SW480 (cell line): ENCODE measurements around the gene SOD3.

ENCODE experiments used
- DNase-seq: peaks from one replicate; pipeline ENCODE4 v3.0.0-alpha.2; 2016; ENCODE audit warnings: low spot score

Gene SOD3

DNA sequence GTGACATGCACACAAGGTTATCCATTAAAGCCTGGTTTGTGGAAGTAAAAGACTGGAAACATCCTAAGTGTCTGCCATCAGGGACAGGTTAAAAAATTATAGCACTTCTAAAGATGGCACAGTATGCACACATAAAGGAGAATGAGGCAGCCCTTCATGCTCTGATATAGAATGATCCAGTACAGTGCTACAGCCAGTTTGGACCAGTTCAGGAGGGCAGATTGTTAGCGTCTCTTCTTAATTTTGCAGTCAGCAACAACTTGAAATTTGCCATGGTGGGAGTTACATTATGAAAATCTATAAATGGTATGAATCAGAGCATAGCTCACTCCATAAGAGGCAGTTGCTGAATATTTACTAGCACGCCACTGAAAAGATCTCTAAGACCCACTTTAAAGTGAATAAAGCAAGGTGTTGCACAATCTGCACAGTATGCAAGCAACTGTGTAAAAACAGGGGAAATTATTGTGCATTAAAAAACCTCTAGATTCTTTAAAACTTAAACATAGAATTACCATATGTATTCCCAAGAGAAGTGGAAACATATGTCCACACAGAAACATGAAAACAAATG lies 20.3 kb upstream of the SOD3 start:
- DNase-seq, result no peak

DNA sequence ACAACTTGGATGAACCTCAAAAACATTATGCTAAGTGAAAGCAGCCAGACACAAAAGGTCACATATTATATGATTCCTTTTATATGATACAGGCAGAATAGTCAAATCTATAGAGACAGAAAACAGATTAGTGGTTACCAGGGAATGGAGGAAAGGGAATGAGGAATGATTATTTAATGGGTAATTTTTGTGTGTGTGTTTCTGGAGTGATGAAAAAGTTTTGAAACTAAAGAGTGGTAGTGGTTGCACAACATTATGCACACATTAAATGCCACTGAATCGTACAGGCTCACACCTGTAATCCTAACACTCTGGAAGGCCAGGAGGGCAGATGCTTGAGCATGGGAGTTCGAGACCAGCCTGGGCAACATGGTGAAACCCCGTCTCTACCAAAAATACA lies 19.6 kb upstream of the SOD3 start:
- no peak for DNase-seq

DNA sequence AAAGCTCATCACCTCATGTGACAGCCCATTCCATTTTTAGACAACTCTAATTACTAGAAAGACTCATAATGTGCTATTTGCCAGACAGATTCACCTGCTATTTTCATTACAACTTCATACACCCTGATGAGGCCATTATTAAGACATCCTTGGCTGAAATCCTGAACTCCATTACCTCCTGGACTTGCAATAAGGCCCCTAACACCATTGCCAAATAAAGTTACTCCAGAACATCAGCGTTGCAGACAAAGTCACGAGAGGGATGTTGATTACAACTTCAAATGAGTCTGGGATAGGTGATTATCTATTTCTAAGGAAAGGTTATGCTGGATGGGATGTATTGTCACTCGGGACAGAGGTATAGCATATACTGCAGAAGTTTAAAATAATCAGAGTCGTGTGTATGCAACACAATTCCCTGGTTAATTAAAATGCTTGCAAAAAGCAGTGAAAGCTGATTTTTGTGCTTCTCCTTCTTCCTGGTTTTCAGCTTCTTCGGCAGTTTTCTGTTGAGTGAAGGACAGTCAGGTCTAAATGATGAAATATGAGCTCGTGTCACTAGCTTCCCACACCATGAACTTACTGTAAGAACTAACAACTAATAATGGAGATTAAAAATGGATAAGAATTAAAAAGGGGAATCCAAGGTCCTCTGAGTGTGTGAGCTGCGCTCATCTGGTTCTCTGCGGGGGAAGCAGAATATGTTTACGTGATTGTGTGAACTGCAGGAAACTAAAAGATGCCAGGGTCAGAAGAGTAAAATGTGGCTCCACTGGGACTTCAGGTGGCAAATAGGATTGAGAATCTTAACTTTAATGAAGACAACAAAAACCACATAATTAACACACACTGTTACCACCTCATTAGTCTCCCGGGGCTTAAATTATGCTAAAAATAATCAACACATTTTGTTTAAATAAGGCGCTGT lies 17.6 kb upstream of the SOD3 start:
- no peak for DNase-seq

DNA sequence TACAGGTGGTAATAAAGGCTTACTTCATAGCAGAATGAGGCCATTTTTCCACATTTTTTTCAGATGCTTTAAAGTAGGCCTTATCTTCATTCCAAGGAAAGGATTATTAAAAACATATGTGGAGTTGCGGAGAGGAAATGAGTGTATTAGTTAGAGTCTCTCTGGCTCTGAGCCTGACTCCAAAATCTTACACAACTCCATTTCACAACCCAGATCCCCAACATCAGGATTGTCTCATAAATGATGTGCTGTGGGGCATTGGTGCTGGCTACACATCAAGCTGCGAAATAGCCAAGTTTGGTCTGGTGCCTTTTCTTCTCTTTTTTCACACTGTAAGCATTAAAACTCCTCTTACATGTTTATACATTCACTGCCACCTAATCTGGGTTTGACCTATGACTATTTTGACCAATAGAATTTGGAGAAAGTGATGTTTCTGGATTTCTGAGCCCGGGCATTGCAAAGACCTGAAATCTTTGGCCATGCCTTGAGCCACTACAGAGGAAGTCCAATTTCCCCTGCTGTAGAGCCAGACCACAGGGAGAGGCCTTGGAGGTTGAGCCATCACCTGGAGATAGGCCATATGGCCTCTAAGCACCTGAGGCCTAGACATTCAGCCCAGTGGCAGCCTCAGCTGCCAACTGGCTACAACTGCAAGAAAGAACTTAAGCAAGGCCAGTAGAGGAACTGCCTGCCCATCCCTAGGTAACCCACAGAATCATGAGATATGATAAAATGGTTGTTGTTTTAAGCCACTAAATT lies 16.7 kb upstream of the SOD3 start:
- DNase-seq, result no peak

DNA sequence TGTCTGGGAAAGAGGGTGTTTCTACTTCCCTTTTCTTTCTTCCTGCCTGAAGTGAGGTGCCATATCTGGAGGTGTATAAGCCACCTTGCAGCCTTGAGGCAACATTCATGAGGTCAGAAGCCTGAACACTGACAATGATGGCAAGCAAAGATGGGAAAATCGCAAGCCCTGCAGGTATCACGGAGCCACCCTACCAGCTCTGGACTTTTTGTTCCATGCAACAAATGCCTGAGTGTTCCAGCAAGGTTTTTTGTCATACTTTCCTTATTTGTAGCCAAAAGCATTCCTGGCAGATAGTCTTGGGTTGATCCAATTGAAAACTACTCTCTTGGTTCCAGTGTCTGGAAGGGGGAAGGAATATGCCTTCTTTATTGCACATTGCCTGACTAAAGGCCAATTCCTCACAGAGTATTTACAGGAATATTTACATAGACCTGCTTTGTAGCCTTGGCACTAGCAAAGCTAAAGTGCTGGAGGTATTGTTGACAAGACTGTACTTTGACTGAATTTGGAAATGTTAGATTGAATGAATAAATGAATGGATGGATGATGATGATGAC lies 14.4 kb upstream of the SOD3 start:
- no peak for DNase-seq

DNA sequence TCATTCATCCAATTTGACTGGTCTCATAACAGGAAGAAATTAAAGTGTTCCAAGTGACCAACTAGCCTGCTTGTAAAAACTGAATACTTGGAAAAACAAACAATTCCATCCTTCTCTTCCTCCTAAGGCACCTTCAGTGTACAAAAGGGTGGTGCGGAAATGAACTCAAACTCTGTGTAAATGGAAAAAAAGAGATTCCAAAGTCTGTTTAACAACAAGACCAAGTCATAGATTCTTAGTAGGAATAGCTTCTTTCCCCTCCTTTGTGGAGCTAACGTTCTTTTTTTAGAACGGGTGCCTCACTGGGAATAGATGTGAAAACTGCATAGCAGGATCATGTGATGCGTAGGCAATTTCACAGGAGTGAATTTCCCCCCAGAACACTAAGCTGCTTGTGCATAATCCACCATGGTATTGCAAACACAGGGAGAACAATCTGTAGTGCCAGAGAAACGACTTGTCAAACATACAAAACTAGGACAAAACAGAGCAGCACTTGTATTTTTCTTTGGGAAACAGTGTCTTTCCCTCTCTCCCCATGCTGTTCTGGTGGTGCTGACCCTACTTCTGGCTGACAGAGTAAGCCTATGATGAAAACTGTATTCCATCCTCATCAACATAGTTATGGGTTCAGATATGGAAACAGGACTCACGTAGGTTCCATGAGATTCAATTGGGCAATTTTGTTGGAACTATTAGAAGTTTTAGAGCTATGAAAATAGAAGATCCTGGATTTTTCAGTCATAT lies 13.2 kb upstream of the SOD3 start:
- no peak for DNase-seq

DNA sequence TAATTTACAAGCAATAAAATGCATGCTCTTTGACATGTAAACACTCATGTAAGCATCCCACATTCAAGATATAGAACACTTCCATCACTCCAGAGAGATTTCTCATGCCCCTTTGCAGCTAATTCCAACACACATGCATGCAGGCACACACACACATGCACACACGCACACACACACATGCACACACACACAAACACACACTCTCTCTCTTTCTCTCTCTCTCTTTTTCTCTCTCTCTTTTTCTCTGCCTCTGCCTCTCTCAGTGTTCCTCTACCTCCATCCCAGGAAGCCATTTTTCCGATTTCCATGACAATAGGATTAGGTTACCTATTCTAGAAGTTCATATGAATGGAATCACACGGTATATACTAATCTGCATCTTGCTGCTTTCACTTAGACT lies 11.9 kb upstream of the SOD3 start:
- no peak for DNase-seq

DNA sequence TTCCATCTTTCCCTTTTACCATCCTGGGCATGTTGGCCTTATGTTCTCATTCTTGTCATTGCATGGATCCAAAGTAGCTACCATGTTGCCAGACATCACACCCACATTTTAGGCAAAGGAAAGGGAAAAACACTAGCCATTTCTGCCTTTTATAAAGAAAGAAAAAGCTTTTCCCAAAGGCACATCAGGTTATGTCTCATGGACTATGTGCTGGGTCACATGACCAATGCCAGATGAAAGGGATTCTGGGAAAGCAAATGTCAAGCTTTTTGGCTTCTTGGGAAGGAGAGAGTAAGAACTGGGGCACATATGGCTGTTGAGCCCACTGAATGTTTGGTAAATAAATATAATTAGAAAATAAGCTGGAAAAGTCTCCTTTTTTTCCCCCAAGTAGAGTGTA lies 4.3 kb upstream of the SOD3 start:
- DNase-seq, result no peak

DNA sequence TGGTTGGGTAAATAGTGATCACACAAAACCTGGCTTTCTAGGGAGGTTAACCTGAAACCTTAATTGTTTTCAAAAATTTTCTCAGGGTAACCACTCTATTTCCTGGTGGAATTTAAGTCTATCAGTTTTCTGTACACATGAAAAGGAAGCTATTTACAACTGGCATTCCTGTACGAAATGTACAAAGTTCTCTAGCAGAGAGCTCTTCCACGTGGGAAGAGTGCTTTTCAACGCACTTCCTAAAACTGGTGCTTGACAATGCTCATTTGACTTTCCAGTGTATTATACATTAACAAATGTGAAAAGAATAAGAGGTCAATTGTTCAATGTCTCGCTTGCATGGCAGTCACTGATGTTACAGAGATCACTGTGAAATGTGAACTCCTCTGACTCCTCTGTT lies 2.8 kb upstream of the SOD3 start:
- DNase-seq, result no peak

DNA sequence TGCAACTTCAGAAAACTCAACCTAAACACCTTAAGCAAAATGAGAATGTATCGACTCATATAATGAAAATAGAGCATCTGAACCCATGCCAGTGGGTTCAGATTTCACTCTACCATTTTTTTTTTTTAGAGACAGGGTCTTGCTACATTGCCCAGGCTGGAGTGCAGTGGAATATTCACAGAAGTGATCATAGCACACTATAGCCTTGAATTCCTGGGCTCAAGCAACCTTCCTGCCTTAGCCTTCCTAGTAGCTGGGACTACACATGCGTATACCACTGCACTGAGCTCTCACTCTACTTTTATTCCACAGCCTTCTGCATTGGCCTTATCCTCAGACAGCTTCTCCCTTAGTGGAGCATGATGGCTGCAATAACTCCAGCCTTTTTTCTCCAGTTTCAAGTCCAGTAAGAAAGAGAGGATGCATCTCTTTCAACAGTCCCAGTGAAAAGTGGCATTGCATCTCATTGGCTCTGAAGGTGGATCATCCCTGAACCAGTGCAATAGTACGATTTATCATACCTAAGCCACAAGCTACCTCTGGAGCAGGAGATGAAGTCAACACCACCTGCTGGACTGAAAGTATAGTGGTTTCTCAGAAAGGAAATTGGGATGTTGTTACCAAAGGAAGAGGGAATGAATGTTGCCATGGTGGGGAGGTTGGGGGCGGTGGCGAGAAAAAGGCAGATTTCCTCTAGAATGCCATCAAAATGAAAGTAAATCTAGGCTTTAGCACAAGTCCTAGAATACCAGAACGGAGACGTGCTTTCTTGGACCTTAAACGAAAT lies 2.0 kb upstream of the SOD3 start:
- peak; percentile 23 for DNase-seq

DNA sequence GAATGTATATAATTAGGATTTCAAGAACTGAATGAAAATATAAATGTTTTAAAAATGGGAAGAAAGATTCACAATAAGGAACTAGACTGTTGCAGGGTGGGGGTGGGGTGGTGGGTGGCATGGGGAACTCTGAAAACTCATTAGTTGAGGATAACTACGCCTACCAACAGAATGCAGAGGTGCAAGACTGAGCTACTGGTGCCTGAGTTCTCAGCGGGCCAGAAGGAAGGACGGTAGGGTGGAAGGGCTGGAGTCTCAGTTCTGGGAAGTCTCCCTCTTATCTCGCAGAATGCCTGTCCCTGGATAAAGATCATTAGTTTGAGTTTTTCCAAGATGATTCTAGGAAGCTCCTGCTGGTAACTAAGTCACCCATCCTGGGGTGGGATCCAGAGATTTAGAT lies 1.3 kb upstream of the SOD3 start:
- no peak for DNase-seq

DNA sequence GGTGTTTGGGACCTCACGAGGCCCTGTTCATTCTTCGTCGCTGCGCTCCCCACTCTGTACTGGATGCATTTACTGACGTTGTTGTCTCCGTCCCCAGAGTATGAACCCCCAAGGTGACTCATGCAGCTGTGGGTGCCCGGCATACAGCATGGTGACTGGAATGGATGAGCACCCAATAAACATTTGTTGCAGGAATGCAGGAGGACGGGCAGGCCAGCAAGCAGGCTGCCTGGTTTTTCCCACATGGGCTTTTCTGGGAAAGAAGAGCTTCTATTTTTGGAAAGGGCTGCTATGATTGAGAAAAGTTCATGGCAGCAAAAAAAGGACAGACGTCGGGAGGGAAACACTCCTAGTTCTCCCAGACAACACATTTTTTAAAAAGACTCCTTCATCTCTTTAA lies 893 bp upstream of the SOD3 start:
- no peak for DNase-seq

DNA sequence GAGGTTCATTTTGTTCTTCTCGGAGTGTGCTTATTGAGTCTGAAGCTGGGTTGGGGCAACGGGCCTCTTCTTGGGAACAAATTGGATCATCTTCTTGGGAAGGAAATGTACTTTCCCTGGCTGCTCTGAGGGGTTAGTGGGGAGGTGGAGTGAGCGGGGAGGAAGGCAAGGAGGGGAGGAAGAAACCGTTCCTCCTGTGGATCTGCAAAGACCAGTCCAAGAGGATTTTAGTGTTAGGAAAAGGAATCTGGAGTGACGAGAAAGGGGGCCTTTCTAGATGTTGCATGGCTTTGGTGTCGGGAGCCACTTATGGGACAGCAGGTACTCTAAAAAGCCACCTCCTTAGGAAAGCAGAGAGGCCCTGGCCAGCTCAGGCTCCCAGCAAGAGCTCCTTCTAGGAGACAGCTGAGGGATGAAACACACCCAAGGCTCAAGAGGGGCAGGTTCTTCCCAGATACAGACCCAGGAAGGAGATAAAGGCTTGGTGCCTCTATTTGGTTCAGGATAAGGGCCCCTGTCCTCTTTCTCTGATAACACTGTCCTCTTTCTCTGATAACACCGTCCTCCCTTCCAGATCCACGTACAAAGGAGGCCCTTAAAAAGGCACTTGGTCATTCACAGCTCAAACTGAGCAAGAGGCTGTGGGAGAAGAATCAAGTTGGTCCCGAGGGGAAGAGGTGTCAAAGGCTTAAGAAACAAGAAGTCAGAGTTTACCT lies 451 bp downstream of the SOD3 start:
- no peak for DNase-seq

DNA sequence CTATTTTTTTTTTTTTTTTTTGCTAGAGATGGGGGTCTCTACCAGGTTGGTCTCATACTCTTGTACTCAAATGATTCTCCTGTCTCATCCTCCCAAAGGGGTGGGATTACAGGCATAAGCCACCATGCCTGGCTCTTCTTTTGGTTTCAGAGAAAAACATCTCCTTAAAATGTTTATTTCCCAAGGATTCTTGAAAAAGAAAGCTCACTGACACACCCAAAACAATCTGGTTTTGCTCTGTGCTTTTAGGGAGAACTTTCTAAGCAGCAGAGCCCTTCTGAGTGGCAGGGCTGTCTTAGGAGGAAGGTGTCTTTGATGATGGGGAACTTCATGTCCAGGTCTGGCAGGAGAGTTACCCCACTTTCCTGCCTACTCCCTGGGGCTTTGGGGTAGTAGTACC lies 1.2 kb downstream of the SOD3 start:
- DNase-seq, result no peak

DNA sequence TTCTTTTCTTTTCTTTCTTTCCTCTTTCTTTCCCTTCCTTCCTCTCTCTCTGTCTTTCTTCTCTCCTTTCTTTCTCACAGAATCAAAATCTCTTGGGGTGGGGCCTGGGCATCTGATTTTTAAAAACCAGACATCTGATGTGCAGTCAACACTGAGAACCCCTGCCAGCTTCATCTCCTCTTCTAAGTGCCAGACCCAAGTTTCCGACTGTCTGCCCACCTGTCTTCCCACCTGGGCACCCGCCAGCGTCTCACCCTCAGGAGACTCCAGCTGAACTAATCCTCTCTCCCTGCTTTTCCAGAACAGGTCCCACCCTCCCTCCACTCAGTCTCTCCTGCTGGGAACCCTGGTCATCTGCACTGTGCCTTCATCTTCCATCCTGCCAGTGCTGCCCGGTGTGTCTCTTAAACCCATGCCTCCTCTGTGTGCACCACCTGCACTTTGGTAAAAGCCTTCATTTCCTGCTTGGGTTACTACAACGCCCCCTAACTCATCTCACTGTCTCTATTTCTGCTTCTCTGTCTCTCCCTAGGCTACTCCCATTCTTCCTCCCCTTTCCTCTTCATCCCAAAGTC lies 2.8 kb downstream of the SOD3 start:
- DNase-seq, result no peak

DNA sequence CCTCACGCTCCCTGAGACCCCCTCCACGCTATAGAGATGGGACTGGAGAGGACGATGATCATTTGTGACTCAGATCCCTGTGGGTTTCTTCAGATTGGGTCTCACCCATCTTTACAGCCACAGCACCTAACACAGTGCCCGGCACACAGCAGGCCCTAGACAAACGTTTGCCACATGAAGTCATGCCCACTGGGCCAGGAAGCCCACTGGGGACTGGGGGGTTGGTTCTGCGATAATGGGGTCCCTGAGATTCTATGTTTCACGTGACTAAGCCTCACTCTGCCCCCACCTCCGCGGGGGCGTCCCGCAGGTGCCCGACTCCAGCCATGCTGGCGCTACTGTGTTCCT lies 3.8 kb downstream of the SOD3 start:
- DNase-seq, result no peak

DNA sequence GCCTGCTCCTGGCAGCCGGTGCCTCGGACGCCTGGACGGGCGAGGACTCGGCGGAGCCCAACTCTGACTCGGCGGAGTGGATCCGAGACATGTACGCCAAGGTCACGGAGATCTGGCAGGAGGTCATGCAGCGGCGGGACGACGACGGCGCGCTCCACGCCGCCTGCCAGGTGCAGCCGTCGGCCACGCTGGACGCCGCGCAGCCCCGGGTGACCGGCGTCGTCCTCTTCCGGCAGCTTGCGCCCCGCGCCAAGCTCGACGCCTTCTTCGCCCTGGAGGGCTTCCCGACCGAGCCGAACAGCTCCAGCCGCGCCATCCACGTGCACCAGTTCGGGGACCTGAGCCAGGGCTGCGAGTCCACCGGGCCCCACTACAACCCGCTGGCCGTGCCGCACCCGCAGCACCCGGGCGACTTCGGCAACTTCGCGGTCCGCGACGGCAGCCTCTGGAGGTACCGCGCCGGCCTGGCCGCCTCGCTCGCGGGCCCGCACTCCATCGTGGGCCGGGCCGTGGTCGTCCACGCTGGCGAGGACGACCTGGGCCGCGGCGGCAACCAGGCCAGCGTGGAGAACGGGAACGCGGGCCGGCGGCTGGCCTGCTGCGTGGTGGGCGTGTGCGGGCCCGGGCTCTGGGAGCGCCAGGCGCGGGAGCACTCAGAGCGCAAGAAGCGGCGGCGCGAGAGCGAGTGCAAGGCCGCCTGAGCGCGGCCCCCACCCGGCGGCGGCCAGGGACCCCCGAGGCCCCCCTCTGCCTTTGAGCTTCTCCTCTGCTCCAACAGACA lies 4.4 kb downstream of the SOD3 start:
- no peak for DNase-seq

DNA sequence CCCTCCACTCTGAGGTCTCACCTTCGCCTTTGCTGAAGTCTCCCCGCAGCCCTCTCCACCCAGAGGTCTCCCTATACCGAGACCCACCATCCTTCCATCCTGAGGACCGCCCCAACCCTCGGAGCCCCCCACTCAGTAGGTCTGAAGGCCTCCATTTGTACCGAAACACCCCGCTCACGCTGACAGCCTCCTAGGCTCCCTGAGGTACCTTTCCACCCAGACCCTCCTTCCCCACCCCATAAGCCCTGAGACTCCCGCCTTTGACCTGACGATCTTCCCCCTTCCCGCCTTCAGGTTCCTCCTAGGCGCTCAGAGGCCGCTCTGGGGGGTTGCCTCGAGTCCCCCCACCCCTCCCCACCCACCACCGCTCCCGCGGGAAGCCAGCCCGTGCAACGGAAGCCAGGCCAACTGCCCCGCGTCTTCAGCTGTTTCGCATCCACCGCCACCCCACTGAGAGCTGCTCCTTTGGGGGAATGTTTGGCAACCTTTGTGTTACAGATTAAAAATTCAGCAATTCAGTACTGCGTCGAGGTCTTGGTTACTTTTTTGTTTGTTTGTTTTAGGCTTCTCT lies 5.0 kb downstream of the SOD3 start:
- DNase-seq, result no peak
